Nephron progenitor cell (in vitro differentiated cells): Measurements from ENCODE around the gene HOXC11.
A peak's percentile ranks its signal among the peaks of the same experiment; 100 is the strongest.

Source experiments
- DNase-seq: peaks from one replicate; pipeline ENCODE4 v3.0.0; 2021
- H3K27ac Mint-ChIP-seq: 2 replicates; pipeline ENCODE4 v1.8.0; 2021; ENCODE audit warnings: mild to moderate bottlenecking, moderate library complexity, mixed read lengths
- H3K27me3 Mint-ChIP-seq: 2 replicates; pipeline ENCODE4 v1.8.0; 2021; ENCODE audit warnings: mild to moderate bottlenecking, low read depth, mixed read lengths; ENCODE audit not compliant: poor library complexity
- H3K36me3 Mint-ChIP-seq: 2 replicates; pipeline ENCODE4 v1.8.0; 2021; ENCODE audit warnings: low read depth, mixed read lengths
- H3K4me1 Mint-ChIP-seq: 2 replicates; pipeline ENCODE4 v1.8.0; 2021; ENCODE audit warnings: mixed read lengths
- H3K4me3 Mint-ChIP-seq: 2 replicates; pipeline ENCODE4 v1.8.0; 2021; ENCODE audit warnings: mild to moderate bottlenecking, moderate library complexity, mixed read lengths
- H3K9me3 Mint-ChIP-seq: 2 replicates; pipeline ENCODE4 v1.8.0; 2021; ENCODE audit warnings: mild to moderate bottlenecking, moderate library complexity, mixed read lengths
- CTCF ChIP-seq: fragments of 200-600 bp; sonication (generic); IDR thresholded peaks from 2 replicates; pipeline ENCODE4 v1.5.0; 2021; ENCODE audit warnings: antibody characterized with exemption

HOXC11 gene

GRCh38 chr12:54019924-54020590, 47.1 kb downstream of the HOXC11 start:
- H3K9me3 Mint-ChIP-seq, result no peaks in the 10 kb centered on the region
- peak overlapping the region; percentile 91 for H3K4me3 Mint-ChIP-seq
- H3K27me3 Mint-ChIP-seq, result peaks cover 6% of the 10 kb centered on the region
- TF ChIP-seq CTCF, result no peak
- peak overlapping the region; percentile 98 for H3K27ac Mint-ChIP-seq
- DNase-seq, result no peak
- peaks cover 37% of the 10 kb centered on the region for H3K36me3 Mint-ChIP-seq
- H3K4me1 Mint-ChIP-seq, result peaks cover 54% of the 10 kb centered on the region

GRCh38 chr12:54020591-54021405, 47.9 kb downstream of the HOXC11 start:
- Mint-ChIP-seq H3K4me3 (peak overlapping the region; percentile 91), H3K9me3 (no peaks in the 10 kb centered on the region), H3K27me3 (peaks cover 6% of the 10 kb centered on the region), H3K27ac (peak overlapping the region; percentile 99), H3K4me1 (peaks cover 54% of the 10 kb centered on the region), H3K36me3 (peaks cover 37% of the 10 kb centered on the region)
- TF ChIP-seq CTCF, result no peak
- DNase-seq, result no peak

- peaks cover 37% of the 10 kb centered on the region for H3K36me3 Mint-ChIP-seq
- H3K4me3 Mint-ChIP-seq, result peak overlapping the region; percentile 91
- H3K27ac Mint-ChIP-seq, result peak overlapping the region; percentile 99
- H3K4me1 Mint-ChIP-seq, result peaks cover 60% of the 10 kb centered on the region
- H3K9me3 Mint-ChIP-seq, result no peaks in the 10 kb centered on the region
- TF ChIP-seq CTCF, result peak; percentile 12
- peak; percentile 66 for DNase-seq
- peaks cover 6% of the 10 kb centered on the region for H3K27me3 Mint-ChIP-seq
Measured at GRCh38 chr12:54021432-54022013, 48.6 kb downstream of the HOXC11 start.

GRCh38 chr12:54022960-54023884, 50.3 kb downstream of the HOXC11 start:
- H3K4me1 Mint-ChIP-seq, result peaks cover 77% of the 10 kb centered on the region
- H3K4me3 Mint-ChIP-seq, result peak overlapping the region; percentile 91

More at GRCh38 chr12:54022960-54023884, 50.3 kb downstream of the HOXC11 start:
- Mint-ChIP-seq H3K27ac (peak overlapping the region; percentile 99), H3K36me3 (peaks cover 37% of the 10 kb centered on the region), H3K9me3 (no peaks in the 10 kb centered on the region), H3K27me3 (peaks cover 6% of the 10 kb centered on the region)
- TF ChIP-seq CTCF, result no peak
- no peak for DNase-seq
